Amygdala (tissue), 56 donors: Measurements from ENCODE around the gene LGALS8.

Source experiments
- DNase-seq, 56 donors: peaks; one replicate each; lab custom pipeline; 2025; lab: John Stamatoyannopoulos, UW

The LGALS8 gene

DNA sequence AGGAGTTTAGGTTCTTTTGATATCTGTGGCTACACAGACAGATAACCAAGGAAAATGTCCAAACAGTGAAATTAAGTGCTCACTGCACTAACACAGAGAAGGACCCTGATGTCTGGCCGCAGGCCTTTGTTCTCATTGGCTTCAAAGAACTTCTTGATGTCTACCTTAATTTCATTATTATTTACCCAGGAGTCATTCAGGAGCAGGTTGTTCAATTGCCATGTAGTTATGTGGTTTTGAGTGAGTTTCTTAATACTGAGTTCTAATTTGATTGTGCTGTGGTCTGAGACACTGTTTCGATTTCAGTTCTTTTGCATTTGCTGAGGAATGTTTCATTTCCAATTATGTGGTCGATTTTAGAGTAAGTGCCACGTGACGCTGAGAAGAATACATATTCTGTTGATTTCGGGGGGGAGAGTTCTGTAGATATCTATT lies 15.2 kb upstream of the LGALS8 start:
- no peak for DNase-seq

DNA sequence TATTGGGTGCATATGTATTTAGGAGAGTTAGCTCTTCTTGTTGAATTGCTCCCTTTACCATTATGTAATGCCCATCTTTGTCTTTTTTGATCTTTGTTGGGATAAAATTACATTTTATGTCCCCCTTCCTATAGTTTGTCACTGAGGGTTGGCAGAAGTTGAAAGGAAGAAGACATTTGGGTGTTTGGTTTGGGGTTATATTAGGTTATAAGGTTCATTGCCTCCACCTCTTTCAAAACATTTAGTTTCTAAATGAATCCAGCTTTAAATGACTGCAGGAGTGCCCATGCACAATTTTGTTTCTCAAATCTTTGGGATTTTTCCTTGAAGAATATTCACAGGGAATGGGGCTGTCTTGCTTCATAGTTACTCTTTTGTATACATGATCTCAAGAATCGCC lies 14.6 kb upstream of the LGALS8 start:
- no peak for DNase-seq

DNA sequence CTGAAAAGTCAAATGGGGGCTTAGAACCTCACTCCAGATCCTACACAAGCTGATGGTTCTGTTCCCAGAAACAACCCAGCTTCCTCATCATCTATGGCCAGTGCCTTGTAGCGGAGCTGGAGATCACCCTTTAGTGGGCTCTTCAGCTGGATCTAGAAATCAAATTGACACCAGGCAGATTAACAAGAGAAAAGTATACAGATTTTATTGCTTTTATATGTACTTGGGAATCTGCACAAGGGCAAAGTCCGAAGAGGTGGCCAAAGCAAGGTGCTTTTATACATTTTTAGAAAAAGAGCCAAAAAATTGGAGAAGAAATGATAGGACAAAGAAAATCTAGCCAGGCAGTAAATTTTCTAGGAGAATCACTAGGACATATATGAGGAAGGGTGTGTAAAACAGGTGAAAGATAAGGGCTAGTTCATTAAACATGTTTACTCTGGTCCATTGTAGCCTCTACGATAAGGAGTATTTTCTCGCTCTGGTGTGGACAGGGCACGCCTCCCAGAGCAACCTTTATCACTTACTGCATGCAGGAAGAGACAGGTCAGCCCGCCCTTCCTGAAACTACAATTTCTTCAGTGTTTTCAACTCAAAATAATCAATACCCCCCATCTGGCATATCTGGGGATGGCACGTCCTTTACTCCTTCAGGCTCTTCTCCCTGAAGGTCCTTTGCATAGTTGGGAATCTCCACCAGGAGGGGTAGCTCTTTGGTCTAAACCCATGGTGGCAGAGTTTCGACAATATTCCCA lies 14.0 kb upstream of the LGALS8 start:
- no peak for DNase-seq

DNA sequence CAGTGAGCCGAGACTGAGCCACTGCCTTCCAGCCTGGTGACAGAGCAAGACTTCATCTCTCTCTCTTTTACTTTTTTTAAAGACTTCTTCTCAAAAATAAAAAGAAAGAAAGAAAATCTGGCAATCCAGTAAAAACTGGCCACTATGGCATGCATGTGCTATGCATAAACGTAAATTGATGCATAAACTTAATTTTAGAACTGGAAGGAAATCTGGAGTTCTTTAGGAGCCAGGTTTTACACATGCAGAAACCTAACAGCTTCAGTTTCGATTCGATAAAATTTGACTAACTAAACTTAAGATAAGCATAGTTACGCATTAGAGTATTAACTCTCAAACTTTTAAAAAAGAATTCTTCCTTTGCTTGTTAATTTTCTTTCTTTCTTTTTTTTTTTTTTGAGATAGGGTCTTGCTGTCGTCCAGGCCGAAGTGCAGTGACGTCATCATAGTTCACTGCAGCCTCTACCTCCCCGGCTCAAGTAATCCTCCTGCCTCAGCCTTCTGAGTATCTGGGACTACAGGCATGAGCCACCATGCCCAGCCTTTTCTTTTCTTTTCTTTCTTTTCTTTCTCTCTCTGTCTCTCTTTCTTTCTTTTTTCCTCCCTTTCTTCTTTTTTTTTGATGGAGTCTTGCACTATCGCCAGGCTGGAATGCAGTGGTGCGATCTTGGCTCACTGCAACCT lies 11.9 kb upstream of the LGALS8 start:
- DNase-seq = no peak

DNA sequence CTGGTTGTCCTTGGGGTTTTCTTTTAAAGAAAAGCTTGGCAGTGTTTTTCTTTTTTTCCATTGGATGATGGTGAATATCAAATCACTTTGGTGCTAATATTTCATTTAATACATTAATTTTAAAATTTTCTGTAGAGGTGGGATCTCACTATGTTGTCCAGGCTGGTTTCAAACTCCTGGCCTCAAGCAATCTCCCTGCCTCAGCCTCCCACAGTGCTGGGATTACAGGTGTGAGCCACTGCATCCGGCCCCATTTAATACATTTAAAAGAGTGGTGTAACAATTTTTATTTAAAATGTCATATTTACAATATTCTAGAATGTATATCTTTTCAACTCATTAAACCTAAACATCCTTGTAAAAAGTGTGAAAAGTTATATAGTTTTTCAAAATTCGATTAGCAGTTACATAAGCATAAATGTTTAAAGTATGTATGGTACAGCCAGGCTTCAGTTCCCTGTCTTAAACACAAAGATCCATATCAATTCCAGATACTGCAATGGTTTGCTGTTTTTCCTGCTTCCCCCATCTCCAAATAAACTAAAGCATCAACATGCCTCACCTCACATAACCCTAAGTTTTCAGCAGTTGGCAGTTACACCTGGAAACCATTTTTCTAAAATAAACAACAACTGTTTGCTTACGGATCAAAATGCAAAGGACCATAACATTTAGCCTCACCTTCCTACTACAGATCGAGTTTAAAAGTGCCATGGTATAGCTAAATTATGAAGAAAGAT lies 8.9 kb upstream of the LGALS8 start:
- no peak for DNase-seq

DNA sequence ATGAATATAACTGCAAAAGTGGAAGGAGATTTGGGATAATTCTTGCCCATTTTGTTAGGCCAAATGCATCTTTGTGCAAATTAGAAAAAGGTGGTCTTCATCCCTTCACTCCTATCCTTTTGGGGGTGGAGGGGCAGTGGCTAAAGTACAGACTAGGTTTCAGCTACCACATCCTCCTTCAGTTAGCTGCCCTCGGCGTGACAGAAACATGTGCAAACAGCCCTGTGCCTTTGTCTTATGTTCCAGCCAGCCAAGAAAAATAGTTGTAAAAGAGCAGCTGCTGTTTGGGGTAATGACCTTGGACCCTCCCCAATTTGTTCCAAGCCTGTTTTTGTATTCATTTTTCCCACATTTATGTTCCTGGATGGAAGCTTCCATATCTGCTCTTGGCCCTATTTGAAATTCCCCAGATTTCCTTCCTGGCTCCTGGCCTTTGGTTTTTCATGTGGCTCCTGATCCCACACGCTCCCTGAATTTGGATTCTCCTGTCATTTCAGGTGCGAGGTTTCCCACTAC lies 8.3 kb upstream of the LGALS8 start:
- DNase-seq = no peak

DNA sequence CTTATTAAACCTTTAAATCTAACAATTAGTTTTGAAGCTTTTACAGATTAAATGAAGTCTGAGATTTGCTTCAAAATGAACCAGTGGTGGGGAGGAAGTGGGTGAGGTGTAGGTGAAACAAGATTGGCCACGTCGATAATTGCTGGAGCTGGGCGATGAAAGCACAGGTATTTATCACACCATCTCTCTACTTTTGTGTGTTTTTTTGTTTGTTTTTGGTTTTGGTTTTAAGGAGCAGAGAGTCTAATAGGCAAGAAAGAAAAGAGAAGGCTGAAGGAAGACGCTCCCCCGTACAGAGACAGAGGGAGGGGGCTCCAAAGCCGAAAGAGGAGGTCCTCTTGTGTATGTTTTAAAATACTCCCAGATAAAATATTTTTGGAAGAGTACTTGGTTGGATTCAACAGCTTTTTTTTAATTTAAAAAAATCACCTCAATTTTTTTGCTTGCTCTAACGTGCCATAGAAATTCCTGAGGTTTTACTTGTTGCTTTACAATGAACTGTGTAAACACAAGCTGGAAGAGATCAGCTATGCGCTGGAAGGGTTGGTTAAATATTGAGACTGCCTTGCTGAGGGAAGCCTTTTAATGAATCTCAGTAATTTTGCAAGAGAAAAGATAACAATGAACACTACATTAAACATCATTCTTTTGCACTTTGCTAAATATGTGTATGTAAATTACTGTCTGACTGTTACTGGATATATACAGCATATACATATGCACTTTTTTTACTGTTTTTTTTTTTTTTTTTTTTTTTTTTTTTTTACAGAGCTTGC lies 6.7 kb upstream of the LGALS8 start:
- DNase-seq = no peak

DNA sequence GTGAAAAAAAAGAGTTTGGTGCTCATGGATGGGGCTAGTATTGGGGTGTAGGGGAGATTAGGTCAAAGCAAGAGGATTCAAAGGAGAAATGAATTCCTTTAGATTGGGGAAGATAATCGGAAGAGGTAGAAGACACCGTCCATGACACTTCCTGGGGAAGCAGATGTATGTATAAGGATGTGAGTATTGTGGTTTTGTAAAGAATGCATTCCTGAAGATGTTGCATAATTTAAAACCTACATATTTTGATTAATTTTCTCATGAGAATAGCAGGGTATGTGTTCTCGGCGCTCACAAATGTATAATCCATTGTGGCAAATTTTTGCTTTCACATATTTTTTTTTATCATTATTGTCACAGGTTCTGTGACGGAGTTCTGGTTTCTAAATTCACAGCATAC lies 5.5 kb upstream of the LGALS8 start:
- DNase-seq = no peak

DNA sequence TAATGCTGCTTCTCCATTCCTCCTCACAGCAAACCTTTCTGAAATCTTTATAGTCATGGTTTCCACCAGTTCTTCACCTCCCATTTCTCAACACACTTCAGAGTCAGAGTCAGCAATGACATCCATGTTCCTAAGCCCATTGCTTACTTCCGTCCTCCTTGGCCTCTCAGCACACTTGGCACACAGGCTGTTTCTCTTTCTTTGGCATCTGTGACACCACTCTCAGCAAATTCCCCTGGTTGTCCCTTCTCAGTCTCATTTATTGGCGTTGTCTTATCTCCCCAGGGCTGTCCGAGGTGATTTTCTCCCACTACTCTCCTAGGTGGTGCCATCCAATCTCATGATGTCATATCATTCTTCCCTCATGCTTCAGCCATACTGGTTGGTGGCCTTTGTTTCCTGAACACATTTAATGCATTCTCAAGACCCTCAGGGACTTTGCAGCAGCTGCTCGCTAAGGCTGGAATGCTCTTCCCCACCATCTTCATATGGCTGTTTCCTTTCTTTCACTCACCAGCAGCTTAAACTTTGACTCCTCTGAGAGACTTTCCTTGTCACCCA lies 3.3 kb upstream of the LGALS8 start:
- DNase-seq = no peak

DNA sequence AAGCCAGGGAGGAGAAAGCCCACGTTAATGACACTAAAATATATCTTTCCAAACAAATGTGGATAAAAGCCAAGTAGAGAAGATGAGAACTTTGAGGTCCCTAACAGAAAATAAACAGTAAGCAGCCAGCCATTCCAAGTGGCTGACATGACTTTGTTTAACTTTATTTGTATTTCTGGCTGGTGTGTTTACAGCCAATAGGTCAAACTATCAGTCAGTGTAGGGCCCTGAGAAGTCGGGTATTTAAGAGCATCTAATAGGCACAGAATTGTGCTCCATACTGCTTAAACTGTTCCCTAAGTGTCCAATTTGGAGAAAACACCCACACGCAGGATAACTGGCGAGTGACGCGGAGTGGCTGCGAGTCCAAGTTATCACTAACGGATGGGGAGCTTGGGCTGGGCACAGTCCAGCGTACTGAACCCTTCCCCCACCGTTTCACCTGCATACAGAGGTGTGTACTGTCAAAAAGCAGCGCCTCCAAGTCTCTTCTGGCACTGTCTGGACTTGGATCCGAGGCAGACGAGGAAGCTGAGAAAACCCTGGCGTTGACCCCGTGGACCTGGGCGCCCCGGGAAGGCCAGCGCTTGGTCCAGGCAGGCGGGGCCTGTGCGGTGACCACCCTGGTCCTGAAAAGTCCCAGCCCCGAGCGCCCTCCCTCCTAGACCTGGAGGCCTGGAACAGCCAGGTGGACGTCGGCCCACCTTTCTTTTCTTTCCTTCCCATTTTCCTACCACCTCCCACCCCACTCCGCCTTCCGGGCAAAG lies 662 bp upstream of the LGALS8 start:
- DNase-seq = peak in 4 of 56 donors; percentile 44 to 52 (median 48)

DNA sequence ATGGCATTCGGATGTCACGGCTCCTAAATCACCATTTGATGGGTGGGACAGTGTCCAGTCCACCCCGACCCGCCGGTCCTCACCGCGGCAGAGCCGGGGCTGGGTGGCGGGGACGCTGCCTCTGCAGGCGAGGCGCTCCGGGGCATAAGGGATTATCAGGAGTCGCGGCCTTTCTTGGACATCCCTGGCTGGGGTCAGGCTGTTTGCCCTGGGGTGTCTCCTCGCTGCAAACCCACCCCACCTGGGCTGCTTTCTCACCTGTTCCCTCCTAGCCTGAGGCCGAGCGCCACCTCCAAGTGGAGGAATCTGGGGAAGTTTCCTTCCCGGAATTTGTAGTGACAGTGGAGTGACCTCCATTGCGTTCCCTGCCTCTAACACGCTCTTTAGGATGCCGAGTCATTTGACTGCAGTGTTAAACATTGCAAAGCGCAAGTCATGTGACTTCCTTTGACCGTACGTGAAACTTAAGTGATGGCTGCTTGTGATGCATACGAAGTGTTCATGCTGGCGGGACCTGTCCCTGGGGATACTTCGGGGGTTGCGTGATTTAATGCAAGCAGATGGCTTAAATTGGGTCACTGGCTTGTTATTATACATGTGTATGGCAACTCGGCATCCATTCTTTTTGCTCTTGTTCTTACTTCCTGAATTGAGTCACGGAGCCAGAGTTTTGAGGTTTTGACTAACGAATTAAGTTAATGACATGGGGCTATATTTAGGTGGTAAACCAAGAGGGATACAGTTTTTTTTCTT lies 536 bp downstream of the LGALS8 start:
- DNase-seq = peak in 27 of 56 donors; percentile 5 to 65 (median 47)

DNA sequence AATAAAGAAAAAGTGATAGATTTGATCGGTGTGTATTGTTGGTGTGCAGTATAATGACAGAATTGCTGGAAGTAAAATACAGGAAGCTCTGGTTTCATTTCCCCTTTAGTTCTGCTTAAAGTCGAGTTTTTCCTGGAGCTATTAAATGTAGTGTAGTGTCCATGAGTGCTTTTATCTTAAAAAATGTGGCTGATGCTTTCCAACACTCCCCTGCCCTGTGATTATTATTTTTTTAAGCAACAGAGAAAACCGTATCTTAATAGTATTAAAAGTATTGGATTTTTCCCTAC lies 1.1 kb downstream of the LGALS8 start:
- no peak for DNase-seq

DNA sequence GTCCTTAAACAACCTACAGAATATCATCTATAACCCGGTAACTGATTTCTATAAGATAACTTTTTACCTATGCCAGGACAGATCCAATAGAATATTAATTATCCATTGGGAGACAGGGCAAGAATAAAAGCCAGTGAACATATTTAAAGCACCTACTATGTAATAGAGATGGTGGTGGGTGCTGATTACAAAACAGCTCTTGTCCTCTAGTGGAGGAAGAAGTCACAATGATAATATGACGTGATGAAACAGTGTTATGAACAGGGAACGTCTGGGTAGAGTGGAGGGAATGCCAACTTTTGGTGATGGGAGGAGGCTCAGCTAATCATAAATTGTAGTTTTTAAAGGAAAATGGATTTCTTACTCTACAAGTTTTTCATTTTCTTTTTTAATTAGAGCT lies 2.3 kb downstream of the LGALS8 start:
- no peak for DNase-seq

DNA sequence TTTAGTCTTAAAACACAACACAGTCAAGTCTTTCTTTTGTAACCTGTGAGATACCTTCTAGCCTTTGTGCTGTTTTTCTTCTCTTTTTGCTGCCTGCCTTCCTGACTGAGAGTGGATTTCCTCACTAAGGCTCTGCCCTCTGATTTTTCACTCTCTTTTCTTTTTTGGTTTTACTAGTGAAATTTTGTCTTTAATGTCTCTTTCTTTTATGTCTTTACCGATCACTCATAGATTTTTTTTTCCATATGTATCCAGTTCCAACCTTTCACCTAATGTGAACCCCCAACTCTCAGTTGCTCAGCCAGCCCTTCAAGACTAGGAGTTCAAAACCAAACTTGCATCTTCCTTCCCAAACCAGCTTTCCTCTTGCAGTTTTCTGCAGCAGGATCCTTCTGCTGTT lies 6.5 kb downstream of the LGALS8 start:
- DNase-seq = no peak

DNA sequence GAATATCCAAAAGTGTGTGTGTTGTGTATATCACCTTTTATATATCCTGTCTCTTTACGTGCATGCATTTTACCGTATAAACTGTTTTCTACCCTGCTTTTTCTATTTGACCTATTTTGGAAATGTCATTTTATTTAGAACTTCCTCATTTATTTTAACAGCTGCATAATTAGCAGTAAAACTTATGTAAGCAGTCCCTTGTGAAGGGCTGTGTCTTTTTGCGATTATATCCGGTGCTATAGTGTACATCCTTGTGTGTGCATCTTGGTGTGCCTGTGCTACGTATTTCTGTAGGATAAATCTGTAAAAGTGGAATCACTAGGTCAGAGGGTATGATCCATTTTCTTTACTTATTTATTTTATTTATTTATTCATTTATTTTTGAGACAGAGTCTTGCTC lies 7.2 kb downstream of the LGALS8 start:
- DNase-seq = no peak

DNA sequence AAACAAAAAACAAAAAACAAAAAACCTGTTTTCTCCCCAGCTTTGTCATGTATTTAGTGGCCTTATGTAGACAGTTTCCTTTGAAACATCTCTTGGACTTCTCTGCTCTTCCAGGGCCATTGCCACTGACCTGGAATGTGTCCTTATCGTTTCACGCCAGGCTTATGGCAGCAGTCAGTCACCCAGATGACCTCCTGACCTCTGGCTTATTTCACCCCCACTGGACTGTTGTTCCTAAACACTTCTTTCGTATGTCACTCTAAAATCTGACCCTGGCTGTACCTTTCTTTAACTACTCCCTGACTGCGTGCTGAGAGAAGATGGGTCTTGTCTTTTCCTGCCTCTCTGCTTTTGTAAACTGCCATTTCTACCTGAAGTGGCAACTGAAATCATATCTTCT lies 9.1 kb downstream of the LGALS8 start:
- DNase-seq = no peak

DNA sequence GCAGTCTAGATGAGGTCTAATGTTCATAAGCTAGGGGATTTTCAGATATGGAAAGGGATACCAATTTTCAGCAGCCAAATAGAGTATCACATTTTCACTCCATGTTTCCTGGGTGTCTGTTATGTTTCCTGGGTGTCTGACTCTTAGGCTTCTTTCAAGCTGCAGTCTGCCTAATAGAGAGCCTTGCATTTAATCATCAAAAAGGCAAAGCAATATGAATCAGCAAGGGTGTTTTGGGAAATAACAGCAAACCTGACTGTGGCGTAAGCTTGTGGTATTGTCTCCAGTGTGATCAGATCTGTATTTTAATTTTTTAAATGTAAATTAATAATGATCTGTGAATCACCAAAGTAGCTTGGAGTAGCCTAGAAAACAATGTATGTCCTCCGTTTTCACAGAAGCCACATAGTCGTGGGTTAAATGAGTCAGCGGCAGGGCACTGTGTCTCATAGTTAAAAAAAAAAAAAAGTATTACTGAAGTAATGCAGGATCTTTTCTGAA lies 10.4 kb downstream of the LGALS8 start:
- DNase-seq = no peak

DNA sequence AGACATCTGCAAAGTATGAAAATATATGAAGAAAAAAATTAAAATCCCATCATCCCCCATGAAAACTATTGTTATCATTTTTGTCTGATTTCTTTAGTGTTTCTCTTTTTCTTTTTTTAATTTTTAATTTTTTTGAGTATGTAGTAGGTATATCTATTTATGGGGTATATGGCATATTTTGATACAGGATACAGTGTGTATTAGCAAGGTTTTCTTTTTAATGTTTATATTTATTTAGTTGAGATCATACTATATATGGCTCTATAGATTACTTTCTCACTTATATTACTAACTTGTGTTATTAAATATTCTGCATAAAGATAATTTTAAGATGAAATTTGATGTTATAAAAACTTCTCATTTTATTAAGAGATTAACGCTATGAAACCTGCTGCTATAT lies 11.4 kb downstream of the LGALS8 start:
- no peak for DNase-seq

DNA sequence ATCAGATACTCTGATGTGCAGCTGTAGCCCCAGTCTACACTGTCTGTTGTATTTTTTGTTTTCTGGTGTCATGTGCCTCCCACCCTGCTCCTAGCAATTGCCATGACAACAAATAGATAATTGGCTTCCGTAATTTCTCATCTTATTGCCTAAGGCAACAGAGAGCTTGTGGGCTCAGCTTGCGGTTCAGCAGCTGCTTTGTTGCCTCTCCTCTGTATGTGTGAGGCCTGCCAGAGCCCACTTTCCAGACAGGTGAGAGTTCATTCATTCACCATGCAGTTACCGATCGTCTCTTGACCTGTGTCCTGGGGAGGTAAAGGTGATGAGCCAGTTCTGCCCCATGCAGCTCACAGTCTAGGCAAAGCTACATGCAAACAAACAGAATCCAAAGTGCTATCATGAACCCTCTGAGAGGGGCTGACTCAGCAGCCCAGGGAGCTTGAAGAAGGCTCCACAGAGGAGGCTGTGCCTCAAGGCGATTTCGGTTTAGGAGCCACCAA lies 11.9 kb downstream of the LGALS8 start:
- peak in 7 of 56 donors; percentile 5 to 43 (median 10) for DNase-seq
